ENCODE results near the gene FNBP1L.

- no peak for TF ChIP-seq EZH2 (IDR thresholded peaks at IDR 0.05; ENCODE audit: insufficient read depth, poor library complexity, severe bottlenecking)
- TF ChIP-seq EZH2phosphoT487 (IDR thresholded peaks at IDR 0.05; ENCODE audit: insufficient read depth, low read depth) = no peak
Observed at GRCh38 chr1:93447481-93448291, at the start of gene FNBP1L.

All from GM23248 (cell line).